ENCODE results near the gene OR1L6.

OR1L6 gene

DNA sequence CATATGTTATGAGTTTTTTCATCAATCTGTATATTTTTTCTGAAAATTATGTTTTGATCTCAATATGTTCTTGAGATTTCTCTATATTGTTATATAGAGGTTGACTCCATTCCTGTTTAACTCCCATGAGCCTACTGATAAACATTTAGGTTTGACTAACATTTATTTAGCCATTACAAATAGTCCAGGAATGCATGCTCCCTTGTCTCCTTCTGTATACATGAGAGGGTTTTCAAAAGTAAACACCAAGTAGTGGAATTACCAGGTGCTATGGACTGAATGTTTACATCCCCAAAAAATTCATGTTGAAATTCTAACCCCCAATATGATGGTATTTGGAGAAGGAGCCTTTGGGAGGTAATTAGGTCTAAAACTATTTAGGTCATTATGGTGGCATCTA is 43.2 kb downstream of the OR1L6 start:
- H3K4me3 ChIP-seq (ENCODE audit: low read depth, low read length) = no peak overlapping the region
- no peak for TF ChIP-seq POLR2A (IDR thresholded peaks at IDR 0.05; ENCODE audit: extremely low read depth, insufficient read length)
- no peak for TF ChIP-seq CTCF (IDR thresholded peaks at IDR 0.05; ENCODE audit: low read depth, low read length)
- no peak for TF ChIP-seq MYC (IDR thresholded peaks at IDR 0.05; ENCODE audit: low read depth, low read length)
- TF ChIP-seq, protein P1, sequence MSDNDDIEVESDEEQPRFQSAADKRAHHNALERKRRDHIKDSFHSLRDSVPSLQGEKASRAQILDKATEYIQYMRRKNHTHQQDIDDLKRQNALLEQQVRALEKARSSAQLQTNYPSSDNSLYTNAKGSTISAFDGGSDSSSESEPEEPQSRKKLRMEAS (IDR thresholded peaks at IDR 0.05; ENCODE audit: low read depth, low read length) = no peak
- DNase-seq (ENCODE audit: low read depth) = no peak

DNA sequence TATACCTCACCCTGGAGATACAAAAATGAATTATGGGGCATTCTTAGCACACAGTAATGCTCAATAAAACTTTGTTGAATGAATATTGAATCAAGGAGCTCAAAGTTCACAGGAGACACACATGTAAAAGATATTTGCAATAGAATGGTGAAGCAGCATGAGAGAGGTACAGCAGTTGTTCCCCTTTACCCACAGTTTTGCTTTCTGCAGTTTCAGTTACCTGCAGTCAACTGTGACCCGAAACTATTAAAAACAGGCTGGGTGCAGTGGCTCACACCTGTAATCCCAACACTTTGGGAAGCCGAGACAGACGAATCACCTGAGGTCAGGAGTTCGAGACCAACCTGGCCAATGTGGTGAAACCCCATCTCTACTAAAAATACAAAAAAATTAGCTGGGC is 44.2 kb downstream of the OR1L6 start:
- no peak for TF ChIP-seq MYC (IDR thresholded peaks at IDR 0.05; ENCODE audit: low read depth, low read length)
- TF ChIP-seq, protein P1 (IDR thresholded peaks at IDR 0.05; ENCODE audit: low read depth, low read length) = no peak
- TF ChIP-seq CTCF (IDR thresholded peaks at IDR 0.05; ENCODE audit: low read depth, low read length) = no peak
- no peak for TF ChIP-seq POLR2A (IDR thresholded peaks at IDR 0.05; ENCODE audit: extremely low read depth, insufficient read length)
- no peak for DNase-seq (ENCODE audit: low read depth)
- no peak overlapping the region for H3K4me3 ChIP-seq (ENCODE audit: low read depth, low read length)

DNA sequence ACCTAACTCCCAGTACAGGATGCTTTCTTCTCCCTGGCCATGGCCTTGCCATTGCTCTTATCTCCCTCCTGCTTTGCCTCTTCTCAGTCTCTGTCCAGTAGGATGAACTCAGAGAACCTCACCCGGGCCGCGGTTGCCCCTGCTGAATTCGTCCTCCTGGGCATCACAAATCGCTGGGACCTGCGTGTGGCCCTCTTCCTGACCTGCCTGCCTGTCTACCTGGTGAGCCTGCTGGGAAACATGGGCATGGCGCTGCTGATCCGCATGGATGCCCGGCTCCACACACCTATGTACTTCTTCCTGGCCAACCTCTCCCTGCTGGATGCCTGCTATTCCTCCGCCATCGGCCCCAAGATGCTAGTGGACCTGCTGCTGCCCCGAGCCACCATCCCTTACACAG is 46.7 kb downstream of the OR1L6 start, which contains the start of gene OR5C1:
Gene OR5C1 (plus strand): TSS at position 103 of the 400 bp plus-strand sequence. CDS start 0 bp downstream, at position 103.
- no peak within 1 kb of the TSS for H3K4me3 ChIP-seq (ENCODE audit: low read depth, low read length)
- no peak for DNase-seq (ENCODE audit: low read depth)
- no peak for TF ChIP-seq MYC (IDR thresholded peaks at IDR 0.05; ENCODE audit: low read depth, low read length)
- TF ChIP-seq POLR2A (IDR thresholded peaks at IDR 0.05; ENCODE audit: extremely low read depth, insufficient read length) = no peak
- no peak for TF ChIP-seq CTCF (IDR thresholded peaks at IDR 0.05; ENCODE audit: low read depth, low read length)
- TF ChIP-seq, protein P1 (IDR thresholded peaks at IDR 0.05; ENCODE audit: low read depth, low read length) = no peak

DNA sequence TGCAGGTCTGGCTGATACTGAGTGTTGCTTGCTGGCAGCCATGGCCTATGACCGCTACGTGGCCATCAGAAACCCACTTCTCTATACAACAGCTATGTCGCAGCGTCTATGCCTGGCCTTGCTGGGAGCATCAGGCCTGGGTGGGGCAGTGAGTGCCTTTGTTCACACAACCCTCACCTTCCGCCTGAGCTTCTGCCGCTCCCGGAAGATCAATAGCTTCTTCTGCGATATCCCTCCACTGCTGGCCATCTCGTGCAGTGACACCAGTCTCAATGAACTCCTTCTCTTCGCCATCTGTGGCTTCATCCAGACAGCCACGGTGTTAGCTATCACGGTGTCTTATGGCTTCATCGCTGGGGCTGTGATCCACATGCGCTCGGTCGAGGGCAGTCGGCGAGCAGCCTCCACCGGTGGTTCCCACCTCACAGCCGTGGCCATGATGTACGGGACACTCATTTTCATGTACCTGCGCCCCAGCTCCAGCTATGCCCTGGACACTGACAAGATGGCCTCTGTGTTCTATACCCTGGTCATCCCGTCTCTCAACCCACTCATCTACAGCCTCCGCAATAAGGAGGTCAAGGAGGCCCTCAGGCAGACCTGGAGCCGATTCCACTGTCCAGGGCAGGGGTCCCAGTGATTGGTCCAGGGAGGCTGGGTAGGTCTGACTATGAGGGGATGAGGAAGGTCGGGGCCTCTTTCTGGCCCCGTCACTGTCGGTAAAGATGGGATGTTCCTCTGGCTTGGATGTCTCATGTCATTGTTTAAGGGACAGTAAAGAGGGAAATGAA is 47.3 kb downstream of the OR1L6 start:
- TF ChIP-seq, protein P1 (IDR thresholded peaks at IDR 0.05; ENCODE audit: low read depth, low read length) = no peak
- TF ChIP-seq POLR2A (IDR thresholded peaks at IDR 0.05; ENCODE audit: extremely low read depth, insufficient read length) = no peak
- TF ChIP-seq MYC (IDR thresholded peaks at IDR 0.05; ENCODE audit: low read depth, low read length) = no peak
- TF ChIP-seq CTCF (IDR thresholded peaks at IDR 0.05; ENCODE audit: low read depth, low read length) = no peak
- no peak overlapping the region for H3K4me3 ChIP-seq (ENCODE audit: low read depth, low read length)
- DNase-seq (ENCODE audit: low read depth) = no peak

GRCh38 chr9:122791872-122792669 is 50.0 kb downstream of the OR1L6 start:
- no peak overlapping the region for H3K4me3 ChIP-seq (ENCODE audit: low read depth, low read length)
- no peak for DNase-seq (ENCODE audit: low read depth)
- TF ChIP-seq CTCF (IDR thresholded peaks at IDR 0.05; ENCODE audit: low read depth, low read length) = no peak
- no peak for TF ChIP-seq POLR2A (IDR thresholded peaks at IDR 0.05; ENCODE audit: extremely low read depth, insufficient read length)
- TF ChIP-seq, protein P1 (IDR thresholded peaks at IDR 0.05; ENCODE audit: low read depth, low read length) = no peak
